Left ventricle myocardium inferior (tissue), 1 donor: ENCODE measurements around the gene FRMD4A. TPM values are rescaled to one million over a fixed set of nuclear protein-coding genes. Genes with fewer than 3 reads are reported as not detected.

ENCODE experiments used
- DNase-seq: peaks from one replicate; pipeline ENCODE4 v3.0.0-alpha.2; 2020
- H3K27ac ChIP-seq: fragments of 200-600 bp; replicated peaks from 2 replicates; pipeline ENCODE4 v1.8.0; 2021
- H3K27me3 ChIP-seq: fragments of 200-600 bp; 2 replicates; pipeline ENCODE4 v1.8.0; 2021; ENCODE audit warnings: low read depth
- H3K36me3 ChIP-seq: fragments of 200-600 bp; 2 replicates; pipeline ENCODE4 v1.8.0; 2021
- H3K4me1 ChIP-seq: fragments of 200-600 bp; 2 replicates; pipeline ENCODE4 v1.8.0; 2021
- H3K4me3 ChIP-seq: fragments of 200-600 bp; 2 replicates; pipeline ENCODE4 v1.8.0; 2021; ENCODE audit warnings: mild to moderate bottlenecking, moderate library complexity
- H3K9me3 ChIP-seq: fragments of 200-600 bp; replicated peaks from 2 replicates; pipeline ENCODE4 v1.8.0; 2021
- CTCF ChIP-seq: fragments of 200-600 bp; IDR thresholded peaks from 2 replicates; pipeline ENCODE4 v1.8.0; 2021; ENCODE audit warnings: antibody characterized with exemption, mild to moderate bottlenecking, borderline replicate concordance
- intact Hi-C: fragments of 100-400 bp; cut with micrococcal nuclease; formaldehyde crosslinking; loops from one replicate; pipeline ENCODE4 v1.11.0; 2022
- total RNA-seq: library from RNA; stranded (reverse); fragmentation: NEBNext Ultra II Directional; extraction: Animal tissue kit (Norgen Biotek cat#: 25700); gene quantifications from one replicate; pipeline ENCODE4 v1.2.1, GENCODE V29; 2021
- donor health status: DM: no; HTN: yes; CAD: no; lungs with severe emphysema.

FRMD4A gene
- total RNA-seq, 1 donor from 2014 or later: 26.1 TPM

- H3K27ac ChIP-seq: peak overlapping the region; percentile 11
- peaks cover 21% of the 10 kb centered on the region for H3K36me3 ChIP-seq
- no peak for DNase-seq
- no peak overlapping the region for H3K4me3 ChIP-seq
- H3K27me3 ChIP-seq: no peaks in the 10 kb centered on the region
- peaks cover 80% of the 10 kb centered on the region for H3K4me1 ChIP-seq
- TF ChIP-seq CTCF: no peak
- no peaks in the 10 kb centered on the region for H3K9me3 ChIP-seq
- intact Hi-C loops: no loop called here
Observed at GRCh38 chr10:13681960-13682359, 648.8 kb downstream of the FRMD4A start.

- H3K27ac ChIP-seq: peak overlapping the region; percentile 11
- TF ChIP-seq CTCF: no peak
- H3K4me1 ChIP-seq: peaks cover 78% of the 10 kb centered on the region
- no peaks in the 10 kb centered on the region for H3K27me3 ChIP-seq
- DNase-seq: no peak
- peaks cover 26% of the 10 kb centered on the region for H3K36me3 ChIP-seq
- intact Hi-C loops: no loop called here
- no peak overlapping the region for H3K4me3 ChIP-seq
- H3K9me3 ChIP-seq: no peaks in the 10 kb centered on the region
Observed at GRCh38 chr10:13681528-13681927, 649.2 kb downstream of the FRMD4A start.

- H3K4me3 ChIP-seq: no peak overlapping the region
- H3K36me3 ChIP-seq: peaks cover 26% of the 10 kb centered on the region
- intact Hi-C loops: no loop called here
- no peaks in the 10 kb centered on the region for H3K9me3 ChIP-seq
- no peak for DNase-seq
- no peak overlapping the region for H3K27ac ChIP-seq
- peaks cover 73% of the 10 kb centered on the region for H3K4me1 ChIP-seq
- H3K27me3 ChIP-seq: no peaks in the 10 kb centered on the region
- no peak for TF ChIP-seq CTCF
Observed at GRCh38 chr10:13681095-13681494, 649.6 kb downstream of the FRMD4A start.

DNA sequence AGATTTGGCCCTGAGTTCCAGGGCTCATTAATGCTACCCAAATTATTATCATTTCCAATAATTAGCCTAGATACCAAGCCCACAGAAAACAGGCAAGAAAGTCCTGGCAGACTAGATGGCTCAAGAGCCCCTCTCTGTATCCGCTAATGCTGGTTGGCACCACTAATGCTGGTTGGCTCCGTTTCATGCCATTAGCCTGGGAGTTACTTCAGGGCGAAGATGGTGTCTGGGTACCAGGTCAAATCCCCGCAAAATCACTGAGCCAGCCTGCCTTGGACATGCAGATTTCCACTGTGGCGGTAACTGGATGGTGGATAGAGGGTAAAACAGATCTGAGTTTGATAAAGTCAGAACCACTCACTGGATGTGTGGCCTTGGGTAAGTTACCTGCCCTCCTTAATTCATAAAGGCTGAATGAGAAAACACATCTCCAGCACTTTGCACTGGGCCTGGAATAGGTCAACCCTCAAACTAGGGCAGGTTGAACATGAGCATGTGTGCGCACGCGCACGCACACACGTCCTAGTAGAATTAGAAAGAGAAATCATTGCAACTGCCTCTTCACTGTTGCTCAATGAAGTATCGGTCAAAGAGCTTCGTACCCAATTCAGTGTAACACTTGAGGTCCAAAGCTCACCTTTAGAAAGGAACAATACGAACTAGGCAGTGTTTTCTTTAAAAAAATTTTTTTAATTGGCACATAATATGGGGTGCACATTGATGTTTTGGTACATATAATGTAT is 652.5 kb downstream of the FRMD4A start:
- peaks cover 38% of the 10 kb centered on the region for H3K36me3 ChIP-seq
- H3K27me3 ChIP-seq: no peaks in the 10 kb centered on the region
- intact Hi-C loops: no loop called here
- H3K4me1 ChIP-seq: peaks cover 60% of the 10 kb centered on the region
- no peak for TF ChIP-seq CTCF
- no peak overlapping the region for H3K4me3 ChIP-seq
- peak overlapping the region; percentile 7 for H3K27ac ChIP-seq
- no peaks in the 10 kb centered on the region for H3K9me3 ChIP-seq
- no peak for DNase-seq

GRCh38 chr10:13674645-13675588 is 655.8 kb downstream of the FRMD4A start:
- Histone ChIP-seq H3K27ac (peak overlapping the region; percentile 32), H3K4me1 (peaks cover 38% of the 10 kb centered on the region), H3K9me3 (no peaks in the 10 kb centered on the region), H3K27me3 (no peaks in the 10 kb centered on the region), H3K4me3 (no peak overlapping the region), H3K36me3 (peaks cover 49% of the 10 kb centered on the region)
- TF ChIP-seq CTCF: no peak
- intact Hi-C loops: loop anchor here (5.0 kb wide), 1 partner anchor 42 kb away; no protein-coding TSS in a partner anchor
- DNase-seq: no peak
